ENCODE data around the gene RHOBTB1.
"Not testable (repeated sequence)": the region's sequence is repeated elsewhere in the genome, so short reads cannot be mapped to it uniquely, and the experiment has no call there.

RHOBTB1 gene, protein sequence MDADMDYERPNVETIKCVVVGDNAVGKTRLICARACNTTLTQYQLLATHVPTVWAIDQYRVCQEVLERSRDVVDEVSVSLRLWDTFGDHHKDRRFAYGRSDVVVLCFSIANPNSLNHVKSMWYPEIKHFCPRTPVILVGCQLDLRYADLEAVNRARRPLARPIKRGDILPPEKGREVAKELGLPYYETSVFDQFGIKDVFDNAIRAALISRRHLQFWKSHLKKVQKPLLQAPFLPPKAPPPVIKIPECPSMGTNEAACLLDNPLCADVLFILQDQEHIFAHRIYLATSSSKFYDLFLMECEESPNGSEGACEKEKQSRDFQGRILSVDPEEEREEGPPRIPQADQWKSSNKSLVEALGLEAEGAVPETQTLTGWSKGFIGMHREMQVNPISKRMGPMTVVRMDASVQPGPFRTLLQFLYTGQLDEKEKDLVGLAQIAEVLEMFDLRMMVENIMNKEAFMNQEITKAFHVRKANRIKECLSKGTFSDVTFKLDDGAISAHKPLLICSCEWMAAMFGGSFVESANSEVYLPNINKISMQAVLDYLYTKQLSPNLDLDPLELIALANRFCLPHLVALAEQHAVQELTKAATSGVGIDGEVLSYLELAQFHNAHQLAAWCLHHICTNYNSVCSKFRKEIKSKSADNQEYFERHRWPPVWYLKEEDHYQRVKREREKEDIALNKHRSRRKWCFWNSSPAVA

DNA sequence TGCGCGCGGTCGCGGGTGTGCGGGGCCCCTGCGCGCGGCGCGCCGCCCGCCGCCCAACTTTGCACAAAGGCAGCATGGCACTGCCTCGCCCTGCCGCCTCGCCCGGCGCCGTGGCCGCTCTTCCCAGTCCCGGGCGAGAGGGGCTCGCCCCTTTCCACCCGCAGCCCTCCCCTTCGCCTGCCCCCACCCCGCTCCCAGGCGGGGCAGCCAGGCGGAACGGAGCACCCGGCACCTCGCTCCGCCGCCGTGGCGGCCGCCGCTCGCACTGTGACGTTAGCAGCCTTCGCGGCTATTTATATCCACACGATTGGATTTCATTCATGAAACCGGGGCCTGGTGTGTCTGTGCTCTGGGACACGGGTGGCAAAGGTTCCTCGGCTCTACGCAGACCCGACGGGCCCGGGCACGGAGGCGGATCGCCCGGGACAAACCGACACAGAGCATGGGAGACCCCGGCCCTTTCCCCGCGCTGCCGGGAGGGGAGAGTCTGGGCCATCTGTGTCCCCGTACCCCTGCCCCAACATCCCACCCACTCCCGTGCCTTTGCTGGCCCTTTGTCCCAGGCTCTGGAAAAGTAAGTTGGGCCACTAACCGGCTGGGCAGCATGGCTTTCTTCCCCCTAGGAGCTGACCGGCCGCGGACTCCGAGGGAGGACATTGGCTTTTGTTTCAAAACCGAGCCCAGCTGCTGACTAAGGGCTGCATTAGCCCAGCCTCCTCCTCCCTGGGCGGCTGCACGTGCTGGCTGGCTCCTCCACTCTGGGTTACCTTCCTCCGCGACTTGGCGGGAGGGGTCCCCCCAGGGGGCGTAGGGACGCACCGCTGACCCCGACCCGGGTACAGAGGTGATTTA lies at the start of gene RHOBTB1:
Gene RHOBTB1, minus strand, starts transcription at position 128 of the 852 bp plus-strand sequence. CDS start 32,643 bp downstream, outside the sequence.
- peak in 54 of 56 donors; percentile 26 to 92 (median 73) for DNase-seq

- DNase-seq = no peak
Measured at GRCh38 chr10:60992636-60993035, 48.7 kb upstream of the RHOBTB1 start.

DNA sequence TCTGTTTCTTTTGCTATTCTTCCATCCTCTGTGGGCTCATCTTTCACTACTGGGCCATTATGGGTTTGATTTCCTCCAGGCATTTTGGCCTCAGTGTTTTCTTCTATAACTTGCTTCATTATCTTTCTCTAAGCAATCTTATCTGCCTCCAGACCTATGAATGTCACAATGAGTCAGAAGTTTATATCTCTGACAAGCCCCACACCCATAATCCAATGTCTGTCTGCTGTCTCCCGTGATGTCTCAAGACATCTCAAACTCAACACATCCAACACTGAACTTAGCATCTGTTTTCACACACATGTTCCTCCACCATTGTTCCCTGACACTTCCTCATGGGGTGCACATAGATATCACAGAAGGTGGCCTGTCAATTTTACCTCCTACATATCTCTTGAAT lies 46.7 kb upstream of the RHOBTB1 start:
- DNase-seq = no peak

DNA sequence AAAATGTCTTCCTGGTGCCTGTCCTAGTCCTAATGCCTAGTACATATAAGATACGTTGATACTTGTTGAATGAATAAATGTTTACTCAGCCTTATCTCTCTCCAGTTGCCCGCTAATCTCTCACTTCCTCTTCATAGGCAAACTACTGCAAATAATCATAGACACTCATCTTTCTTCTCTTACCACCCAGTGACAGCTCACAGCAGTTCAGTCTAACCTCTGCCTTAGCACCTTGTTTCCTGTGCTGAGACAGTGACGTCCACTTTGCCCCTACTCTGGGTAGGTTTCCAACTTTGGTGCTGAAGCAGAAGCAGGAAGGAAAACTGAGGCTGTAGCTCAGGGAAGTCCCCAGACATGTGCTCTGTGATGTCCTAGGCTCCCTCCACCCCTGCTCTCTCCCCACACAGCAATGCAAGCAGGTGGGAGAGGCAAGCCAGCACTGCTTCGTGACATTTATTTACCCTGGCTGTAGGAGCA lies 45.5 kb upstream of the RHOBTB1 start:
- DNase-seq = no peak

DNA sequence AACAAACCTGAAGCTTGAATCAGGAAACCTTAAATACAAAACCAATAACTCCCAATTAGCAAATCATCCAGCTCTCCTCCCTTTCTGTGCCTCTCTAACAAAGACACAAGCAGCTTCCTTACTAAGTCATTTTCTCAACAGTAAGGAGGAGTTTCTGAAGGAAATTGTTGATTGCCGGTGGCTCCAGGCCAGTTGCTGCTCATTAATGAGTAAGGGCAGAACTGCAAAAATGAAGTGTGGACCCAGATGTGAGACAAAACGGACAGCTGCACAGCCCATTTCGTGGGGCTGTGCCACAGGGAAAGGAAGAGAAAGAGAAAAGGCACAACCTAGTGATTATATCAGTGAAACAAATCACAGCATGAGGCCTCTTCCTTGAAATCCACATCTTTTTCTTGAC lies 42.8 kb upstream of the RHOBTB1 start:
- no peak for DNase-seq

GRCh38 chr10:60985951-60986350 lies 42.0 kb upstream of the RHOBTB1 start:
- no peak for DNase-seq

- DNase-seq = no peak
Measured at GRCh38 chr10:60980997-60981396, 37.0 kb upstream of the RHOBTB1 start.

DNA sequence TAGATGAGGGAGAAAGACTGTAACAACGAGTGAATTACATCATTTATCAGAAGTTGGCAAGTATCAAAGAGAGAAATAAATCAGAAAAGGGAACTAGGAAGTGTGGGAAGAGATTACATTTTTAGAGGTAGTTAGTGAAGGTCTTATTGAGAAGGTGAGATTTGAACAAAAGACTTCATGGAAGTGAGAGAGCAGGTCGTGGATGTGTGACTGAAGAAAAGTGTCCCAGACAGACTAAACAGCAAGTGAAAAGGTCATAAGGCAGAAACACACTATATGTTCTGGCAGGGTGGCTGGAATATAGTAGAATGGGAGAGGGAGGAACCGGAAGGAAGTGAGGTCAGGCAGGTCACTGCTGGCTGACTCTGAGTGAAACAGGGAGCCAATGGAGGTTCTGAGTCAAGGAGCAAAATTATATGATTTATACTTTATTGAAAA lies 35.7 kb upstream of the RHOBTB1 start:
- no peak for DNase-seq

DNA sequence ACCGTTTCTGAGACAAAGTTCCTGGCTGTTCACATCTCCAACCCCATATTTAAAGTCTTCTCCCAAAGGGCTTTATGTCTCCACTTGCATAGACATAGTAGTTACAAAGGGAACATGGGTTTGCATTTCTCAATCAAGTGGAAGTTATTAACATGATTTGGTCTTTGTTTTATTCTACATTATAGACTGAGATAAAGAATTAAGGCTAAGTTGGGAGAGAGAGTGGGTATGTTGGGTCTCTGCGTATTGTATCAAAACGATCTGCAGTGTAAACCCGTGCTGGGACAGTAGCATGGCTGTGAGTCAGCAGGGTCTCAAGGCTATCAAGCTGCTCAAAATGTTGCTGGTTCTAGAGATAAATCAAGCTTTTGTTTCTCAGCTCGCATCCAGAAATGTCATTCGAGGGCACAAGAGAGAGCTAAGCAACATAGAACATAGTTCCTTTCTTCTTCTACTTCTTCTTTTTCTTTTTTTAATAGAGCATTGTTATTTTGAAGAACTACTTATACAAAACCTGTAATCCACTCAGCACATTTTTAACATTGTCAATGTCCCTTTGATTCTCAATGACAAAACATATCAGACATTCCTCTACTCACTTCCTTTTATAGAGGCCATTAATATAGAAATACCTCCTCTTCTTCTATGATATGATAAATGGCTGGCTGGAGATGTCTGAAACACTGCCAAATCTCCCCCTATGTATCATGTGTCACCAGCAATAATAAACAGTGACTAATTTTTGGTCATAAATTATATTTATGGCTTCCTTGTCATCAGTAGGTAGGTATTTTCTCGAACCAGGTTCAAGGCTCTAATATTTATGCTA lies 34.5 kb upstream of the RHOBTB1 start:
- peak in 7 of 56 donors; percentile 5 to 46 (median 16) for DNase-seq

DNA sequence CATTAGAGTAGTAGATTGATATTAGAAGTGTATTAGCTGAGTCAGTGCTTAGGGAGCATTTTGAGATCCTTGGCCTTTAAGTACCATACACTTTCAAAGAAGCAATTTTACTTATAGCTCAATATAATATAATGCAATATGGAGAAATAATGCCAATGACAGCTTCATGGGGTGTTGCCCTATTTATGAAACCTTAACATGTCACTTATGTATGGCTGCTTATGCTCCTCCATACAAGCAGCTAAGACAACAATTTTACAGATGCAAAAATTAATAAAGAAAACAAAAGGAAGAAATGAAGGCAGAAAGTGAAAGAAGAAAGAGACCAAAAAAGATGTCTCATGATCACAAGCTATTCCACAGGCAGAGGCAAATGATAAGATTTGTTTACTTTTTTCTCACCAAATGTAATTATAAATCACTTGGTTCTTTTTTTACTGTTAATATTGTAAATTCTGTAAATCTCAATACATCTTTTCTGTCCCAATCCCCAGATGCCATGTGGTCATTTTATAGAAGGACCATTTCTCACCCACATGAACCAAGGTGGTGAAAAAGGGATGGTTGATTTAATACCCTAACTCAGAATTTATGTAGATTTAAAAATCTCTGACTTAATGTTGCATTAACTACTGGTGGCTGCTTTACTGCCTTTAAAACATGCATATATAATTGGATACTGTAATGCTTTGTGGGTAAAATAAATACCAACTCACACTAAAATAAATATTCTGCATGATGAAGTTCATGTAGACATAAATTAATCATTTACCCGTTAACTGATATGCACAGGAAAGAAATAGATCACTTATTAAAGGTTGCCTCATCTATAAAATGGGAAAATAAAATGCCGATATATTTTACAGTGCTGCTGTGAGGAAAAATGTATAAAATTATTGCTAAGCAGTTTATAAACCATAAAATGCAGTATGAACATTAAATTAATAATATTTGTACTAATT lies 33.5 kb upstream of the RHOBTB1 start:
- no peak for DNase-seq

- DNase-seq = no peak
Measured at GRCh38 chr10:60976687-60977086, 32.7 kb upstream of the RHOBTB1 start.

- no peak for DNase-seq
Measured at GRCh38 chr10:60975716-60976115, 31.7 kb upstream of the RHOBTB1 start.

- no peak for DNase-seq
Measured at GRCh38 chr10:60974463-60975149, 30.6 kb upstream of the RHOBTB1 start.

DNA sequence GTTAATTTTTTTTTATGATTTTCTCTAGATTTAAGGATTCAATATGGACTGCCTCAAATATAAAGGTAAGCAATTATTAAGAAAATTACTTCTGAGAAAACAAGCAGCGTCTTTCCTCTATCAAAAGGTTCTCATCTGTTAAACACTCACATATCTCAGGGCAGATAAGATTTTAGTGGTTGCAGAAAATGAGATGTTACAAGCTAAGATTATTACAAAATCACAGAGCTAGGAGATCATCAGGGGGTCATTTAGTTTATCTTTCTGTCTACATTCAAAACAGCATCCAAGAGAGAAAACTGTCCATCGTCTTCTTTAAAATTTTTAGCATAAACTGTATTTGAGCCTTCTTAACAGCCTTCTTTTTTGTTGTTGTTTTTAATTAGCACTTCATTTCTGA lies 29.1 kb upstream of the RHOBTB1 start:
- no peak for DNase-seq

- not testable (repeated sequence) for DNase-seq
Measured at GRCh38 chr10:60972181-60972580, 28.2 kb upstream of the RHOBTB1 start.

GRCh38 chr10:60970526-60970925 lies 26.5 kb upstream of the RHOBTB1 start:
- no peak for DNase-seq

DNA sequence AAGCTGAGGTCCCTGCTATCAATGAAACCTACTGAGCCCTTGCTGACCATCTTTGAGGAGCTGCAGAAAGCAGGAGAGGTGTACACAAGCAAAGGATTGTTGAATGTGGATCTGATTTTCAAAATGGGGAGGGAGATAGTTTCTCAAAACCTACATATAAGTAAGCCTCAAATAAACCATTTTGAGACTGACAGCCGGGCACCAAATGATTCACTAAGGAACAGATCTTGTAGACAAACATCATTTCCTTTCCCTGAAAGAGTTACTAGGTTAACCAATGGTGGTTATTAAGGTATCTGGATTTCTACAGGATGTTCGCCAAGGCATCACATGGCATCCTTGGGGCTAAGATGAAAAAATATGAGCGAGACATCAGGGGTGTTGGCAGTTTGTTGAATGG lies 24.5 kb upstream of the RHOBTB1 start:
- DNase-seq = no peak

GRCh38 chr10:60967854-60968484 lies 24.0 kb upstream of the RHOBTB1 start:
- no peak for DNase-seq
